ENCODE measurements around the gene TAF4B. TPM values are rescaled to one million over a fixed set of nuclear protein-coding genes. Genes with fewer than 3 reads are reported as not detected.

TAF4B gene
- total RNA-seq, 4 donors from 2014 or later = 5.1 to 9.2 (median 6.7) TPM

DNA sequence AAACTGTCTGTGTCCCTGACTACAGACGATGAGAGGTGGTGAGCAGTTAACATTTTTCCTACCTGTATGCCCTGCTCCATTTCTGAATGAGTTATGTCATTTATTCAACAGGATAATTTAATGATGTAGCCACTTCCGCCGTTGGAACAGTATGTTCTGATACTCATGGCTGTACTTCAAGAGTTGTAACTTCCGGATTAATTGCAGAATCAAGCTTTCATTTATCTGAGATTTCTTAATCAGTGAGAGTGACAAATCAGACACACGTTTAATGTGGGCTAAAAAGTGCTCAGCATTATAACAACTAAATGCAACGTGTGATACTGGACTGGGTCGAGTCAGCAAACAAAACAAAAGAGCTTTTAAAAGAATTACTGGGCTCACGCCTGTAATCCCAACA, 214.4 kb downstream of the TAF4B start:
- H3K36me3 ChIP-seq = no peaks in the 10 kb centered on the region
- H3K4me3 ChIP-seq = no peak overlapping the region
- H3K27me3 ChIP-seq = no peaks in the 10 kb centered on the region
- intact Hi-C loops (cut with DNase I; ENCODE audit: low total_unique reads) (no loop called here), in situ Hi-C loops (cut with MboI; ENCODE audit: low sequenced_read_pairs in 4 of 4) (no loop called here)
- H3K27ac ChIP-seq = no peak overlapping the region
- TF ChIP-seq, protein P1, sequence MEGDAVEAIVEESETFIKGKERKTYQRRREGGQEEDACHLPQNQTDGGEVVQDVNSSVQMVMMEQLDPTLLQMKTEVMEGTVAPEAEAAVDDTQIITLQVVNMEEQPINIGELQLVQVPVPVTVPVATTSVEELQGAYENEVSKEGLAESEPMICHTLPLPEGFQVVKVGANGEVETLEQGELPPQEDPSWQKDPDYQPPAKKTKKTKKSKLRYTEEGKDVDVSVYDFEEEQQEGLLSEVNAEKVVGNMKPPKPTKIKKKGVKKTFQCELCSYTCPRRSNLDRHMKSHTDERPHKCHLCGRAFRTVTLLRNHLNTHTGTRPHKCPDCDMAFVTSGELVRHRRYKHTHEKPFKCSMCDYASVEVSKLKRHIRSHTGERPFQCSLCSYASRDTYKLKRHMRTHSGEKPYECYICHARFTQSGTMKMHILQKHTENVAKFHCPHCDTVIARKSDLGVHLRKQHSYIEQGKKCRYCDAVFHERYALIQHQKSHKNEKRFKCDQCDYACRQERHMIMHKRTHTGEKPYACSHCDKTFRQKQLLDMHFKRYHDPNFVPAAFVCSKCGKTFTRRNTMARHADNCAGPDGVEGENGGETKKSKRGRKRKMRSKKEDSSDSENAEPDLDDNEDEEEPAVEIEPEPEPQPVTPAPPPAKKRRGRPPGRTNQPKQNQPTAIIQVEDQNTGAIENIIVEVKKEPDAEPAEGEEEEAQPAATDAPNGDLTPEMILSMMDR (IDR thresholded peaks at IDR 0.05 in 4 of 5, conservative IDR thresholded peaks at IDR 0.05 in 1 of 5) = no peak
- H3K9me3 ChIP-seq = no peaks in the 10 kb centered on the region
- H3K4me1 ChIP-seq = peaks cover 0 to 2% of the 10 kb centered on the region in 2 donors
- ATAC-seq (peak; percentile 55 to 71), DNase-seq (no peak)

Other genes starting within 250 kb of the TAF4B start
- gene SS18, start 135.8 kb upstream of the TAF4B start, total RNA-seq = 10 to 100 TPM; 17.3 to 25.7 (median 21.6) TPM
- gene PSMA8, start 92.6 kb upstream of the TAF4B start, total RNA-seq = not detected

All from gastrocnemius medialis (tissue), 4 donors.